ENCODE results near the gene FGG. TPM values are rescaled to one million over a fixed set of nuclear protein-coding genes. Genes with fewer than 3 reads are reported as not detected.

FGG gene
- total and polyA plus RNA-seq, 10 of the 15 experiments (the other 5 are each of a cell fraction or from before 2014, with no cell fraction given): 1.8 TPM; not detected in 9

GRCh38 chr4:154643493-154643892 lies 31.0 kb upstream of the FGG start:
- ChIA-PET RAD21 (ENCODE audit: unreplicated experiment) (no interaction called here), CTCF (no interaction called here)
- TF ChIP-seq LARP7 (IDR thresholded peaks at IDR 0.05) (no peak), ASH2L (IDR thresholded peaks at IDR 0.05; ENCODE audit: borderline replicate concordance, low read depth) (no peak), MXI1 (IDR thresholded peaks at IDR 0.05; ENCODE audit: low read depth, low read length) (no peak), NFYA (IDR thresholded peaks at IDR 0.05; ENCODE audit: borderline replicate concordance, low read depth, low read length) (no peak), EED (IDR thresholded peaks at IDR 0.05; ENCODE audit: low read depth) (no peak), TCF12 (IDR thresholded peaks at IDR 0.05; ENCODE audit: low read depth, low read length) (no peak), CEBPZ (IDR thresholded peaks at IDR 0.05; ENCODE audit: low read depth, low read length) (no peak), TARDBP (IDR thresholded peaks at IDR 0.05; ENCODE audit: borderline replicate concordance) (no peak), CHD2 (IDR thresholded peaks at IDR 0.05; ENCODE audit: borderline replicate concordance, low read depth, low read length) (no peak), ZZZ3 (IDR thresholded peaks at IDR 0.05; ENCODE audit: control insufficient read depth, insufficient read length, low read depth) (no peak)

More at GRCh38 chr4:154643493-154643892, 31.0 kb upstream of the FGG start:
- FAIRE-seq (no peak), ATAC-seq (no peak), DNase-seq (ENCODE audit: low read depth, low spot score) (no peak)
- no peak overlapping the region for H2AFZ ChIP-seq (ENCODE audit: control insufficient read depth, low read depth, low read length)
- H3K79me2 ChIP-seq (ENCODE audit: control insufficient read depth, insufficient read depth, low read length): no peaks in the 10 kb centered on the region
- no peak overlapping the region for H3K27ac ChIP-seq (ENCODE audit: control insufficient read depth, insufficient read depth)
- no peak overlapping the region for H3K9ac ChIP-seq (ENCODE audit: control insufficient read depth, insufficient read depth, low read length)
- ChIA-PET SMC1A (ENCODE audit: uncharacterized antibody, unreplicated experiment) (interaction anchor here (0.6 to 1.0 kb wide), 2 partner anchors 24 to 805 kb away, joined by 3 read pairs; no protein-coding TSS in a partner anchor), POLR2A (no interaction called here)
- H3K36me3 ChIP-seq (ENCODE audit: control insufficient read depth in 2 of 2, insufficient read depth in 2 of 2, low read length in 1 of 2): no peaks in the 10 kb centered on the region
- H3K9me3 ChIP-seq (replicated peaks; ENCODE audit: control insufficient read depth, insufficient read depth, low read length): no peaks in the 10 kb centered on the region
- no peaks in the 10 kb centered on the region for H3K27me3 ChIP-seq (replicated peaks in 1 of 2; ENCODE audit: control insufficient read depth in 2 of 2, insufficient read depth in 2 of 2, low read length in 1 of 2)
- no TSS peak for BruUV-seq (replicated peaks)
- WGBS (ENCODE audit: insufficient coverage, insufficient replicate concordance, low lambda C conversion rate, missing lambda C conversion rate): 6% methylated on average over 2 of the region's 2 CpGs
- H3K4me1 ChIP-seq (ENCODE audit: control insufficient read depth, insufficient read depth, low read length): no peaks in the 10 kb centered on the region
- no peaks in the 10 kb centered on the region for H4K20me1 ChIP-seq (ENCODE audit: control insufficient read depth, insufficient read depth)
- intact Hi-C loops (cut with micrococcal nuclease; ENCODE audit: unreplicated experiment) (no loop called here), in situ Hi-C loops (cut with MboI) (no loop called here)
- no peak overlapping the region for H3K4me2 ChIP-seq (ENCODE audit: control insufficient read depth, insufficient read depth)
- no peak overlapping the region for H3K4me3 ChIP-seq

All from GM12878 (cell line).